Endothelial cell of umbilical vein (primary cell): ENCODE measurements around the gene ABCG2. TPM values are rescaled to one million over a fixed set of nuclear protein-coding genes. Genes with fewer than 3 reads are reported as not detected.

ENCODE experiments used
- BruUV-seq: library from RNA; stranded (reverse); fragments of 400-500 nt; replicated peaks from 2 replicates; lab custom pipeline; 2021; lab: Mats Ljungman, UMichigan
- CTCF ChIA-PET: fragments of 300-600, 350-600 bp; sonication (Branson Sonifier 250); formaldehyde crosslinking; loops from one replicate; lab custom pipeline; 2021; ENCODE audit warnings: antibody characterized with exemption, inconsistent platforms; lab: Charles Lee
- POLR2A ChIA-PET: fragments of 300-600, 350-600 bp; sonication (Branson Sonifier 250); formaldehyde crosslinking; loops from one replicate; lab custom pipeline; 2021; ENCODE audit warnings: antibody characterized with exemption, inconsistent platforms; lab: Charles Lee
- DNase-seq: peaks from one replicate; pipeline ENCODE4 v3.0.0-alpha.2; 2011; ENCODE audit warnings: low read depth, low spot score
- FAIRE-seq: peaks from 2 replicates; lab custom pipeline; 2011; peaks lifted over from hg19 to GRCh38; lab: Jason Lieb, UNC
- H2AFZ ChIP-seq: 2 replicates; pipeline ENCODE4 v1.6.0; 2012; ENCODE audit warnings: low read depth, low read length, control low read depth, inconsistent platforms
- H3K27ac ChIP-seq: 2 replicates; pipeline ENCODE4 v1.5.1; 2011; ENCODE audit warnings: low read depth, mild to moderate bottlenecking, control low read depth, low read length, moderate library complexity; ENCODE audit not compliant: insufficient read depth
- H3K27me3 ChIP-seq, 2 experiments: 2 replicates each; pipeline versions ENCODE4 v1.6.0 to v1.6.1; 2011; ENCODE audit warnings: low read length in 2 of 2, mixed read lengths in 1 of 2; ENCODE audit not compliant: control insufficient read depth in 2 of 2, insufficient read depth in 2 of 2
- H3K36me3 ChIP-seq, 2 experiments: 2 replicates in 1 of 2; 3 replicates in 1 of 2; pipeline ENCODE4 v1.5.1; 2011; ENCODE audit warnings: low read length in 2 of 2, mild to moderate bottlenecking in 1 of 2, moderate library complexity in 1 of 2; ENCODE audit not compliant: control insufficient read depth in 2 of 2, insufficient read depth in 2 of 2; ENCODE audit errors: extremely low read depth in 1 of 2
- H3K4me1 ChIP-seq: 3 replicates; pipeline ENCODE4 v1.5.1; 2011; ENCODE audit warnings: mild to moderate bottlenecking, low read length; ENCODE audit not compliant: control insufficient read depth, insufficient read depth; ENCODE audit errors: extremely low read depth
- H3K4me2 ChIP-seq: 2 replicates; pipeline ENCODE4 v1.6.1; 2011; ENCODE audit warnings: low read length, control low read depth, mixed read lengths; ENCODE audit not compliant: insufficient read depth
- H3K4me3 ChIP-seq, 3 experiments: fragments of 200-600 bp in 1 of 3; sonication (generic), shearing (Covaris generic) in 1 of 3; replicated peaks in 1 of 3; 2 replicates each; pipeline ENCODE4 v1.5.1; 2011 to 2016; ENCODE audit warnings: control low read depth in 3 of 3, low read length in 3 of 3, mild to moderate bottlenecking in 2 of 3, inconsistent platforms in 1 of 3, low read depth in 1 of 3, moderate library complexity in 1 of 3; ENCODE audit not compliant: insufficient read depth in 1 of 3
- H3K79me2 ChIP-seq: 2 replicates; pipeline ENCODE4 v1.6.0; 2012; ENCODE audit warnings: low read length, inconsistent platforms; ENCODE audit not compliant: control insufficient read depth, insufficient read depth
- H3K9ac ChIP-seq: replicated peaks from 2 replicates; pipeline ENCODE3; 2011; ENCODE audit warnings: low read length, control low read depth; ENCODE audit not compliant: insufficient read depth; ENCODE audit errors: extremely low read depth
- H3K9me1 ChIP-seq: replicated peaks from 3 replicates; pipeline ENCODE4 v1.6.0; 2011; ENCODE audit warnings: mild to moderate bottlenecking, low read length; ENCODE audit not compliant: control insufficient read depth, insufficient read depth; ENCODE audit errors: extremely low read depth
- H3K9me3 ChIP-seq: replicated peaks from 2 replicates; pipeline ENCODE4 v1.5.1; 2012; ENCODE audit warnings: low read length, inconsistent platforms; ENCODE audit not compliant: control insufficient read depth, insufficient read depth
- H4K20me1 ChIP-seq: replicated peaks from 2 replicates; pipeline ENCODE3; 2011; ENCODE audit warnings: mild to moderate bottlenecking, low read length; ENCODE audit not compliant: control insufficient read depth, insufficient read depth; ENCODE audit errors: extremely low read depth
- CTCF ChIP-seq, 2 donors: IDR thresholded peaks; 1 replicate in 1 of 2; 2 replicates in 1 of 2; pipeline ENCODE4 v1.5.1; 2011; ENCODE audit warnings: low read length in 2 of 2, mild to moderate bottlenecking in 2 of 2, moderate library complexity in 2 of 2, control low read depth in 1 of 2, inconsistent platforms in 1 of 2, low read depth in 1 of 2; ENCODE audit not compliant: insufficient read depth in 1 of 2; ENCODE audit errors: extremely low read depth in 1 of 2
- EZH2 ChIP-seq: IDR thresholded peaks from 2 replicates; pipeline ENCODE4 v1.6.1; 2012; ENCODE audit warnings: borderline replicate concordance, low read depth, mild to moderate bottlenecking, moderate library complexity, low read length, inconsistent platforms; ENCODE audit not compliant: severe bottlenecking
- FOS ChIP-seq: IDR thresholded peaks from 2 replicates; pipeline ENCODE4 v1.6.1; 2011; ENCODE audit warnings: mild to moderate bottlenecking, low read length, moderate library complexity, borderline replicate concordance; ENCODE audit not compliant: insufficient read depth
- GATA2 ChIP-seq: IDR thresholded peaks from 2 replicates; pipeline ENCODE4 v1.7.0; 2011; ENCODE audit warnings: low read depth, mild to moderate bottlenecking, moderate library complexity, mixed read lengths, low read length; ENCODE audit not compliant: insufficient read length, insufficient read depth
- JUN ChIP-seq: IDR thresholded peaks from 2 replicates; pipeline ENCODE4 v1.6.1; 2011; ENCODE audit warnings: borderline replicate concordance, low read depth; ENCODE audit not compliant: insufficient read length, insufficient read depth
- MYC ChIP-seq: IDR thresholded peaks from one replicate; pipeline ENCODE4 v1.6.1; 2011; ENCODE audit warnings: mild to moderate bottlenecking, low read depth, low read length
- POLR2A ChIP-seq: IDR thresholded peaks from 2 replicates; pipeline ENCODE4 v1.6.1; 2012; ENCODE audit warnings: low read depth, mild to moderate bottlenecking, control low read depth, low read length
- POLR2AphosphoS5 ChIP-seq: IDR thresholded peaks from 2 replicates; pipeline ENCODE4 v1.6.1; 2012; ENCODE audit warnings: low read depth, mild to moderate bottlenecking, control low read depth, low read length, moderate library complexity; ENCODE audit not compliant: insufficient read depth
- dilution Hi-C: fragments of 300-500 bp; cut with MboI; formaldehyde crosslinking; loops from one replicate; pipeline ENCODE4 v1.15.0; 2019; ENCODE audit warnings: low sequenced_read_pairs; ENCODE audit not compliant: extremely low pct_ligation_motif_present
- intact Hi-C: fragments of 100-400 bp; cut with micrococcal nuclease; formaldehyde crosslinking; loops from one replicate; pipeline ENCODE4 v1.10.0; 2022
- polyA plus RNA-seq, 4 experiments: library from polyadenylated mRNA; depleted of rRNA in 3 of 4; stranded (reverse) in 3 of 4; unstranded in 1 of 4; fragments of >200 nt; gene quantifications; 2 replicates each; pipeline versions ENCODE4 v1.2.1 to v1.2.3, GENCODE V29; 2011 to 2012; ENCODE audit warnings: missing spikeins in 1 of 4
- total RNA-seq: library from RNA; stranded (reverse); gene quantifications from 2 replicates; pipeline ENCODE4 v1.2.3, GENCODE V29; 2021
- TF ChIP-seq, protein P1 (sequence below): IDR thresholded peaks from 2 replicates; pipeline ENCODE4 v1.6.1; 2011; ENCODE audit not compliant: insufficient read depth, insufficient read length

ABCG2 gene
- total and polyA plus RNA-seq, 2 donors (not counting 3 experiments of a cell fraction or from before 2014, with no cell fraction given): 3.4 to 5.0 TPM

DNA sequence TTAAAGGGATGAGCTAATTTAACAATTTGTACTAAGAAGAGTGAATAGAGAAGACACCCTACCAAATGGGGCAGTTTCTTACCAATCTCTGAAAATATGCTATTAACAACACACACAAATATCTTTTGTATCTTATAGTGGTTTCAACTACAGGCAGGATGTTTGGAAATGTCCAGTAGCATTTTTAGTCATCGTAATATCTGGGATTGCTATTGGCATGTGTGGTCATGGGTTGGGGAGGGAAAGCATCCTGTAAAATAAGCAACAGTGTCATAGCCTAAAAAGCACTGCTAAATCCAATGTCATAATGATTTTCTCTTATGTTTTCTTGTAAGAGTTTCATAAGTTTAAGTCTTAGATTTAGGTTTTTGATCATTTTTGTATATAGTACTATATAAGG is 29.3 kb upstream of the ABCG2 start:
- Histone ChIP-seq H3K4me2 (no peak overlapping the region), H3K27ac (no peak overlapping the region), H3K79me2 (no peaks in the 10 kb centered on the region), H2AFZ (no peak overlapping the region), H3K27me3 (no peaks in the 10 kb centered on the region), H3K9me3 (no peaks in the 10 kb centered on the region), H4K20me1 (no peaks in the 10 kb centered on the region), H3K9ac (no peak overlapping the region), H3K36me3 (no peaks in the 10 kb centered on the region), H3K9me1 (no peaks in the 10 kb centered on the region), H3K4me1 (no peaks in the 10 kb centered on the region), H3K4me3 (no peak overlapping the region)
- TF ChIP-seq FOS: no peak
- no peak for TF ChIP-seq JUN
- TF ChIP-seq GATA2: no peak
- TF ChIP-seq POLR2A: no peak
- TF ChIP-seq CTCF (IDR thresholded peaks at IDR 0.05; ENCODE audit: extremely low read depth in 1 of 2, insufficient read depth in 1 of 2, low read depth in 1 of 2, low read length in 2 of 2): no peak
- TF ChIP-seq, protein P1, sequence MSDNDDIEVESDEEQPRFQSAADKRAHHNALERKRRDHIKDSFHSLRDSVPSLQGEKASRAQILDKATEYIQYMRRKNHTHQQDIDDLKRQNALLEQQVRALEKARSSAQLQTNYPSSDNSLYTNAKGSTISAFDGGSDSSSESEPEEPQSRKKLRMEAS: no peak
- TF ChIP-seq MYC: no peak
- no peak for TF ChIP-seq EZH2
- no peak for TF ChIP-seq POLR2AphosphoS5
- FAIRE-seq (no peak), DNase-seq (no peak)
- no TSS peak for BruUV-seq
- dilution Hi-C loops: no loop called here
- intact Hi-C loops: no loop called here
- ChIA-PET POLR2A (no interaction called here), CTCF (no interaction called here)
